Measurements from ENCODE around the gene C1QL4.
"Not testable (repeated sequence)": the region's sequence is repeated elsewhere in the genome, so short reads cannot be mapped to it uniquely, and the experiment has no call there.

The C1QL4 gene

DNA sequence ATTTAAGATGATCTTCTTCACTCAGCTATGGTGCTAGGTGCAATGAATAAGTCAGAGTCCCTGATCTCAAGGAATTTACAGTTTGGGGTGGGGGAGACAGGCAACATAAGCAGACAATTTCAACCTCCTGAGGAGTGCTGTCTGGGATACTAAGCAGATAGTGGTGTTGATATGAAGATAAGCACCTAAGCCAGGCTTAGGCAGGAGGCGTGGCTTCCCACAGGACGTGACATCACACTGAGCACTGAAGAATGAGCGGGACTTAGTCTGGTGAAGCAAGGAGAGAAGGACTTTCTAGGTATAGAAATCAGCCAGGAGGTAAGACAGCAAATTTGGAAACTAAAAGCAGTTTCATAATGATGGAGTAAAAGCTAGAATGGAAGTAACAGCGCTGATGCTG lies 35.2 kb downstream of the C1QL4 start:
- DNase-seq (ENCODE audit: low read depth), result no peak

DNA sequence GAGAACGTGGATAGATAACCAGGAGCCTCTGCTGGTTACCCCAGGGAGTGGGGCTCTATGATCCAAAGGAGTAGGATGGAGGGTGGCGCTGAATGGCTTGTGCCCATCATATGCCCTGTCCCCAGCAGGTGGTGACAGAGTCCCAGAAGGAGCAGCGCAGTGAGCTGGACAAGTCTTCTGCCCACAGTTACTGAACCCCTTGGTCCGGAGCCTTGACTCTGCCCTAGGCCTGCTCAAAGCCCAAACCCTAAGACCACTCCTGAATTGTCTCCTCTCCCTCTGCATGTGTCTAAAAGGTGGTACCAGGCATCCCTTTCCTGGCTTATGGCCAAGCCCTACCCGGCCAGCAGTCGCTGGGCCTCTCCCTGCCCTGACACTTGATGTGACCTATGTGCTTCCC lies 38.8 kb downstream of the C1QL4 start:
- DNase-seq (ENCODE audit: low read depth), result no peak

DNA sequence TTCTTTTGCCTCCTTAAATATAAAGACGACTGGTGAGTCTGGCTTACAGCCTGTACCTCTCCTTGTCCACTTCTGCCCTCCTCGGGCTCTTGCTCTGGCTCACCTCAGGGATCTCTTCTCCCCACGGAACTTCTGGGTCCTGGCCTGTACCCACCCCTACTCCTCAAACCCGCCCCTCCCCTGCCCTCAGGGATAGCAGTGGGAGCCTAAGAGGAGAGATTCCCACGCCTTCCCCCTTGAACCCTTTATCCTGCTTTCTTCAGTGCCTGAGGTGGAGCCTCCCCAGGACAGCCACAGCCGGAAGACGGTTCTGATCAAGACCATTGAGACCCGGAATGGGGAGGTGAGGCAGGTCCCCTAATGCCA lies 39.3 kb downstream of the C1QL4 start:
- no peak for DNase-seq (ENCODE audit: low read depth)

DNA sequence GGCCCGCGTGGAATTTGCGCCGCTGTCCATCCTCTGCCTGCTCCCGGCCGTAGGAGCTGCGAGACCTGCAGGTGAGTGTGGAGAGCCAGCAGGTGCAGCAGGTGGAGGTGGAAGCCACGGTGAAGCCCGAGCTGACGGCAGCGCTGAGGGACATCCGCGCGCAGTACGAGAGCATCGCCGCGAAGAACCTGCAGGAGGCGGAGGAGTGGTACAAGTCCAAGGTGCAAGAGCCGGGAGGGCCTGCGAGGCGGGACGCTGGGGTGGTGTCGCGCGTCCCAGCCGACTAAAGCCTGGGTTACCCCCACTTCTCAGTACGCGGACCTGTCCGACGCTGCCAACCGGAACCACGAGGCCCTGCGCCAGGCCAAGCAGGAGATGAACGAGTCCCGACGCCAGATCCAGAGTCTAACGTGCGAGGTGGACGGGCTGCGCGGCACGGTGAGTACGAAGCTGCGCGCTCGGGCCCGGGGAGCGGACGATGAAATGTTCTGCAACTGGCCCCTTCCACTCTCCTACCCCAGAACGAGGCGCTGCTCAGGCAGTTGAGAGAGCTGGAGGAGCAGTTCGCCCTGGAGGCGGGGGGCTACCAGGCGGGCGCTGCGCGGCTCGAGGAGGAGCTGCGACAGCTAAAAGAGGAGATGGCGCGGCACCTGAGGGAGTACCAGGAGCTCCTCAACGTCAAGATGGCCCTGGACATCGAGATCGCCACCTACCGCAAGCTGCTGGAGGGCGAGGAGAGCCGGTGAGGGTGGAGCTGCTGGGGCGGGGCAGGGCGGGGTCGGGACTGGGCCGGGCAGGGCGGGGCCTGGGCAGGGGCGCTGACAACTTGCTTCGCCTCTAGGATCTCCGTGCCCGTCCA lies 39.9 kb downstream of the C1QL4 start:
- DNase-seq (ENCODE audit: low read depth), result no peak

DNA sequence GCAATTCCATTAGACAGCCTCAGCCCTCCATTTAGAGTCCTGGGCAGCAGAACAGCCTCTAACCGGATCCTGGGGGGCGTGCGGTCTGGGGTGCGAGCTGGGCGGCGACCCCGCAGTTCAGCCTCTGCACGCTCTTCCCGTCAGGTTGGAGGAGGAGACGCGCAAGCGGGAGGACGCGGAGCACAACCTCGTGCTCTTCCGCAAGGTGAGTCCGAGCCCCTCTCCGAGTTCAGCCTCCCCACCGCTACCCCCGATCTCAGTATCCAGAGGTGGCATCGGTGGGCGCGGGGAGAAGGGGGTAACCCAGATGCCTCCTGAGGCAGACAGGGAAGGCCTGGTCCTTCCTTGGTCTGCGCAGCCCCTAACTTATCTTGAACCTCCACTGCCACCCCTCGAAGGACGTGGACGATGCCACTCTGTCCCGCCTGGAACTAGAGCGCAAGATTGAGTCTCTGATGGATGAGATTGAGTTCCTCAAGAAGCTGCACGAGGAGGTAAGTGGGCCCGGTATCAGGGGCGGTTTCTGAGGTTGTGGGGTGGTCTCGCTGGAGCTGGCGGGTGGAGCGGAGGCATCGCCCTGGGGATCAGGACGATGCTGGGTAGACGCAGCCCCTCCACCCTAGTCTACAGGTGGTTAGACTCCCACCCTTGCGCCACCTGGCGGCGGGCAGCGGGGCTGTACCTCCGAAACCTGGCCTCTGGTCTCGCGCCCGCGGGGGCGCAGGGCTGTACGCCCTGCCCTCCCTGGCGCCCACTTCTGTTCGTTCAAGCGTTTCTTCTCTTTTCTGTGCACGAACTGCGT lies 40.8 kb downstream of the C1QL4 start:
- DNase-seq (ENCODE audit: low read depth), result no peak

DNA sequence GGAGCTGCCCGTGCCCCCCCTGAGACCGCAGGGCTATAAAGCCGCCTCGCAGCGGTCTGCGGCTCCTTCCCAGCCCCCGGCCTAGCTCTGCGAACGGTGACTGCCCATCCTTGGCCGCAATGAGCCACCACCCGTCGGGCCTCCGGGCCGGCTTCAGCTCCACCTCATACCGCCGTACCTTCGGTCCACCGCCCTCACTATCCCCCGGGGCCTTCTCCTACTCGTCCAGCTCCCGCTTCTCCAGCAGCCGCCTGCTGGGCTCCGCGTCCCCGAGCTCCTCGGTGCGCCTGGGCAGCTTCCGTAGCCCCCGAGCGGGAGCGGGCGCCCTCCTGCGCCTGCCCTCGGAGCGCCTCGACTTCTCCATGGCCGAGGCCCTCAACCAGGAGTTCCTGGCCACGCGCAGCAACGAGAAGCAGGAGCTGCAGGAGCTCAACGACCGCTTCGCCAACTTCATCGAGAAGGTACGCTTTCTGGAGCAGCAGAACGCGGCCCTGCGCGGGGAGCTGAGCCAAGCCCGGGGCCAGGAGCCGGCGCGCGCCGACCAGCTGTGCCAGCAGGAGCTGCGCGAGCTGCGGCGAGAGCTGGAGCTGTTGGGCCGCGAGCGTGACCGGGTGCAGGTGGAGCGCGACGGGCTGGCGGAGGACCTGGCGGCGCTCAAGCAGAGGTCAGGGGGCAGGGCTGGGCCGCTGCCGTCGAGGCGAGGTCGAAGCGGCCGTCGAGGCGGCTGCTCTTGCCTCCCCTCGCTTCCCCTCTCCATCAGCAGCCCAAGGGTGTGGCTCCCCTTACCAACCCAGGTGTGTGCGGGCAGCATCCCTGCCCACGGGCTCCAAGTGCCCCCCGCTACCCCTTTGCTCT lies 41.7 kb downstream of the C1QL4 start, which contains the start of gene PRPH:
Gene PRPH (plus strand): TSS at position 66 of the 855 bp plus-strand sequence. CDS start 54 bp downstream, at position 120.
- no peak for DNase-seq (ENCODE audit: low read depth)

DNA sequence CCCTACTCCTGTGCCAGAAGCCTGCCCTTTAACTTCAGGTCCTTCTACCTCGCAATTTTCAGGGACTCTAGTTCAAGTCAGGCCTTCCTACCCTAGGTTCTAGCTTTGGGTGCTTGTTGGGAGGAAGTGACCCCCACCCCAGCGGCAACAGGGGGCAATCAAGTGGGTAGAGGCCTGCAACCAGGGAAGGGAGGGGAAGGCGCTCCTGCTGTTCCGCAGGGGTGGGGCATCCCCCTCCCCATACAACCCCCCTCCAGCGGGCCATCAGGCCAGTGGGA lies 42.2 kb downstream of the C1QL4 start:
- no peak for DNase-seq (ENCODE audit: low read depth)

DNA sequence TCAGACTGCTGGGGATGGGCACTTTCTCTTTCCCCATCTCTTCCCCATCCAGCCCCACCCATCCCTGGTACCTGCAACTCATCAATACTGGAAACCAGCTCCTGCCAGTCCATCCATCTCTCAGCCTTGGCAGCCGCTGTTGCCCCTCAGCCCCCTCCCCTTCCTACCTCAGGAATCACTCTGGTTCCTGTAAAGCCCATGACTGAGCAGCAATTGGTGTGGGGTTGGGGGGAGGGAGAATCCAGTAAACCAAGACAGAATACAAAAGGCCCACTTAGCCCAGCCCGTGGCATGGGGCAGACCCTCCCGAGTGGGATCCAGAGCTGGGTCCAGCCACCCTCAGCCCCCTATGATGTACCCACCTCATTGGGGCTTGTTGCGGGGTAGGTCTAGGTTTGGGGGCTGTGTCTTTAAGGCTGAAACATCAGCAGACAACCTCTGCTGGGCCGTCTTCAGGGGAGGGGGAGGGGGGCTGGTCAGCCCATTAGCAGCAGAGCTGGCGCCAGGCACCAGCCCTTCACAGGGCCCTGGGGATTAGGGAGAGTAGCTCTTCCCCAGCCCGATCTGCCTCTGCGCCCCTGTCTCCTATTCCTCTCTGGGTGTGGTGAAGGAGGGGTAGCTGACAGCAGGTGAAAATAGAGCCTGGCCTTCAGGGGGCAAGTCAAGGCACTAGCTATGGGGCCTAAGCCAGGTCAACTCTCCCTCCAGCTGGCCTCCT lies 42.7 kb downstream of the C1QL4 start:
- no peak for DNase-seq (ENCODE audit: low read depth)

DNA sequence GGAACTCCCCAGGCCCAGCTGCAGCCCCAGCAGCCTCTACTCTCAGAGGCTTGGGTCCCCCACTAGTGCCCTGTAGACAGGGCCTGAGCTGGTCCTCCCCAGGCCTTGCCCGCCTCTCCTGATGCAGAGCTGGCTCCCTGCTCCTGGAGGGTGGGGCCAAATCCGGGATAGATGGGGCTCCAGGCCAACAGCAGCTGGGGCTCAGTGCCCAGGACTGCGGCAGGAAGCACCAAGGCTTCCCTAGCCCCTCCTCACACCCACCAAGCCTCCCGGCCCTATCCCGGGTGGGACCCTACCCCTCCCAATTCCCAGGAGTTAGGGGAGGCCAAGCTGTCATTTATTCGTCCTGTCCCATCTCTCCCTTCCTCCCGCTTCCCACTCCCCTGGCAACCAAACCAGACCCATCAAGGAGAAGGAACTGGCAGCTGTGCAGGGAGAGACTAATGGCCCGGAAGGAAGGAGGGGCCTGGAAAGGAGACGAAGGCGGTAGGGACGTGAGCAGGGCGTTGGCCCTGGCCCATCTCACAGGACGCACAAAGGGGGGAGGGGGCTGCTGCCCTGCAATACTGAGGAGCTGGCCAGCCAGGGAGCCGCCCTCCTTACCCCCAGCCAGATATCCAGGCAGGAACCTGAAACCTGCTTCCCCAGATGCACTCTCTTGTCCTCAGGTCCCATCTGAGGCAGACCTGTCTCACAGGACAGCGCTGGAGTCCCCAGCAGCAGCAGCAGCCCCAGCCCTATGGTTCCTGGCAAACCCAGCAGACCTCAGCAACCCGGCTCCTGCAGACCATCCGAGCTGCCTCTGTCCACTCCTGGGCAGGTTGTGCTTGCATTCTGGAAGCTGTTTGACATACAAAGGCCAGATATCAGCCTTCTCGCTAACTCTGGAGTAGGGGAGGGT lies 43.7 kb downstream of the C1QL4 start:
- DNase-seq (ENCODE audit: low read depth), result no peak

DNA sequence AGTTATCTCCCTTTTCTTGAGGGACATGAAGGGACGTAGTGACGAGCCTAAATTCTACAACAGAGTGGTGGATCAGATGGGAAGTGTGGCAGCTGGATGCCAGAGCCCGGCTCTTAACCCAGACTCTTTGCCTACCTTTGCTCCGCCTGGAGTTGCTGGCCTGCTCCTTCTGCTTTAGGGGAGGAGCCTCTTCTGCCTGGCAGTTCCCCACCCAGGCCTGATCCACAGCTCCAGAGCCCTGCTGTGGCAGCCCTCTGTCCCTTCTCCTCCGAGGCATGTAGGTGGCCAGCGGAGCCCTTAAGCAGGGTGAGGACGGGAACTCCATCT lies 44.3 kb downstream of the C1QL4 start:
- no peak for DNase-seq (ENCODE audit: low read depth)

DNA sequence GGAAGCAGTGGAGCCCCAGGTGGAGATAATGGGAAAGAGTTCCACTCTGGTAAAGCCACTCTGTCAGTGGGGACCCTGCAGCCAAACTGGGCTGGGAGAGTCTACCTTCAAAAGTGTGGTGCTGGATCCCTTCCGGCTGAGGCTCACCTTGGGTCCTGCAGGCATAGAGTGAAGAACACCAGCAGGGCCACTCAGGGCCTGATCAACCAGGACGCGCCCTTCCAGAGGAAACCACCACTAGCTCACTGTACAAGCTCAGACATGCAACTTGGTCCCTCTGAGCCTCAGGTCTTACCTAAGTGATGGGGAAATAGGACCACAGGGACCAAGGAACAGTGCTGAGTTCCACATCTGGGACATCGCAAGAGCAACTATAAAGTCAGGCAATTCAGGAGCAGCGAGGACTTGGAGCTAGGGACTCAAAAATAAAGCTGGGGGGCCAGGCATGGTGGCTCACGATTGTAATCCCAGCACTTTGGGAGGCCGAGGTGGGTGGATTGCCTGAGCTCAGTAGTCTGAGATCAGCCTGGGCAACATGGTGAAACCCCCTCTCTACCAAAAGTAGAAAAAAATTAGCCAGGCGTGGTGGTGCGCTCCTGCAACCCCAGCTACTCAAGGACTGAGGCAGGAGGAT lies 47.9 kb downstream of the C1QL4 start:
- DNase-seq (ENCODE audit: low read depth), result no peak

DNA sequence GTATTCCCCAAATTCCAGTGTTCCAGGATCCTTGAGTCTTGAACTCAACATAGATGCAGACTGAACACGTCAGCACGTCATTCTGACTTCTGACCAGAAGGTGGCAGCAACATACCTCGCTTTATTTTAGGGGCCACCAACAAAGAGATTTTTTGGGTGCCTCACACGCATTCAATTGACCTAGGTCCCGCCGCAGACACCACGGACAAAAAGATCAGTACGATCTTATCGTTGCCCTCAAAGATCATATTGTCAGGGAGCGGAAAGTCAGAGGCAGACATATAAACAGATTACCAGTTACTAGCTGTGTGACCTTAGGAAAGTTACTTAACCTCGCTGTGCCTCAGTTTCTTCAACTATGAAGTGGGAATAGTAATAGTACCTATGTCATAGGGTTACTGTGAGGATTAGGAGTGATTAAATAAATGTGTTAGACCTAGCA lies 48.6 kb downstream of the C1QL4 start:
- DNase-seq (ENCODE audit: low read depth), result no peak

DNA sequence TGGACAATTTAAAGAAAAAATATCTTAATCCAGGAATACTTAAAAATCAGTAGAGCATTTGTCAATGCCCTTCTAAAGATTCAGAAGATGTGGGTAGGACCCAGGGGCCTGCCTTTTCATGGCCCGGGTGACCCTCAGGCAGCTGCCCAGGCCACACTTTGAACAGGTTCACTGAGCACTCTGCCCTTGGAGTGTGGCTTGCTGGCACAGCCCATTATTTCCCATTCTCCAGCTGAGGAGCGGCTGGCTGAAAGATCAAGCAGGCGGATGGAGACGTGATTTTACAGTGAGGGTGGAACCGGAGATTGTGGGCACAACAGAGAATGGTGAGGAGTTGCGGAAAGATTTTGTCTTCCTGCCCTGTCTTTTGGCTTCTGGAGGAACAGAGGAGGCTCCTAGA lies 49.1 kb downstream of the C1QL4 start:
- DNase-seq (ENCODE audit: low read depth), result no peak

DNA sequence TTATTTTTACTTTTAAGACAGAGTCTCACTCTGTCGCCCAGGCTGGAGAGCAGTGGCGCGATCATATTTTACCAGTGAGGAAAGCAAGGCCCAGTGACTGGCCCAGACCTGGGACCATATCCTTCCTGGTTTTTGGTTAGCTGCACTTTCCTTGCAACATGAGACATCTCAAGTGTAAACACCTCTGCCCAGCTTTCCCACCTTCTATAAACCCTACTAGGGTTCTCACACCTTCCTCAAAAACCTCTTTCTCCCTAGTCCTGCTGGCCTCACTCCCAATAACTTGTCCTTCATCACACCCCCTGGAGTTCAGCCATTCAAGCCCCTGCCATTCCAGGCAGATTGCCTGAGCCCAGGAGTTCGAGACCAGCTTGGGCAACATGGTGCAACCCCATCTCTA lies 52.3 kb downstream of the C1QL4 start:
- DNase-seq (ENCODE audit: low read depth), result no peak

DNA sequence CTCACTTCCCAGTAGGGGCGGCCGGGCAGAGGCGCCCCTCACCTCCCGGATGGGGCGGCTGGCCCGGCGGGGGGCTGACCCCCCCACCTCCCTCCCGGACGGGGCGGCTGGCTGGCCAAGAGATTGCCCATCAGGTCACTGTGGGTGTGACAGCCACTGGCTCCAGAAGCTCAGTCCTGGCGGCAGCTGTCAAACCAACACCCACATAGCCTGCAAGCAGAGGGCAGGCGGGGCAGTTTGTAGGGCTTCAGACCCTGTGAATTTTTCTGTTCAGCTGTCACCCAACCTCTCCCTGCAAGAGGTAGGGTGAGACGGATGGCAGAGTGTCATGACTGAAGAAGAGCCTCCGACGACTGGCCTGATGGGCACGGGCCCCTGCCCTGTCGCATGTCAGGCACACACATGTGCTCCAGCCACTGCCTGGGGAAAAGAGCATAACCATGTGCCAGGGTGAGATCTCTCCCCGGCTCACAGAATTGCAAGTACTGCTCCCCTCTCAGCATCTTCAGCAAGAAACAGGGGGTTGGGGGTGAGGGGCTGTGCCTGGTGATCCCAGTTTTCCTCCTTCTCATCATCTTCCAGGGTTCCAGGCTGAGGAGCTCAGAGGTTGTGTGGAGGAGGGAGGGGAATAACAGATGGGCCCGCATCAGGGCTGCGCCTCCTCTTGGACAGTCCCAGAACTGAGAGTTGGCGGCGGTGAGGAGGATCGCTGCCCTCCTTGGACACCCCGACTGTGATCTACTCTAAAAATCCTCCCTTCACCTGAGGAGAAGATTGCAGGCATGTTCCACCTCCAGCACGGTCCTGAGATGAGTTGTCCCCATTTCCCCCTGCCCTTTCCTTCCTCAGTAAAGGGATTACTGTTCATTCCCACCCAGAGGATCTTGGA lies 53.2 kb downstream of the C1QL4 start:
- DNase-seq (ENCODE audit: low read depth), result no peak

DNA sequence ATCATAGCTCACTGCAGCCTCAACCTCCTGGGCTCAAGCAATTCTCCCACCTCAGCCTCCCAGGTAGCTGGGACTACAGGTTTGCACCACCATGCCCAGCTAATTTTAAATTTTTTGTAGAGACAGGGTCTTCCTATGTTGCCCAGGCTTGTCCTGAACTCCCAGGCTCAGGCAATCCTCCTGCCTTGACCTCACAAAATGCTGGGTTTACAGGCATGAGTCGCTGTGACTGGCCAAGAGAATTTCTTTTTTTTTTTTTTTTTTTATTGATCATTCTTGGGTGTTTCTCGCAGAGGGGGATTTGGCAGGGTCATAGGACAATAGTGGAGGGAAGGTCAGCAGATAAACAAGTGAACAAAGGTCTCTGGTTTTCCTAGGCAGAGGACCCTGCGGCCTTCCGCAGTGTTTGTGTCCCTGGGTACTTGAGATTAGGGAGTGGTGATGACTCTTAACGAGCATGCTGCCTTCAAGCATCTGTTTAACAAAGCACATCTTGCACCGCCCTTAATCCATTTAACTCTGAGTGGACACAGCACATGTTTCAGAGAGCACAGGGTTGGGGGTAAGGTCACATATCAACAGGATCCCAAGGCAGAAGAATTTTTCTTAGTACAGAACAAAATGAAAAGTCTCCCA lies 54.1 kb downstream of the C1QL4 start:
- DNase-seq (ENCODE audit: low read depth), result not testable (repeated sequence)

Measured in HS-27A (cell line).